GM19351 (cell line): ENCODE data around the gene HEBP2.
A peak's percentile ranks its signal among the peaks of the same experiment; 100 is the strongest.

Source experiments
- ATAC-seq: cut with Tn5 transposase; IDR thresholded peaks from one replicate; pipeline ENCODE4 v1.9.1; 2021; ENCODE audit warnings: mild to moderate bottlenecking, moderate library complexity; ENCODE audit not compliant: unreplicated experiment

HEBP2 gene

DNA sequence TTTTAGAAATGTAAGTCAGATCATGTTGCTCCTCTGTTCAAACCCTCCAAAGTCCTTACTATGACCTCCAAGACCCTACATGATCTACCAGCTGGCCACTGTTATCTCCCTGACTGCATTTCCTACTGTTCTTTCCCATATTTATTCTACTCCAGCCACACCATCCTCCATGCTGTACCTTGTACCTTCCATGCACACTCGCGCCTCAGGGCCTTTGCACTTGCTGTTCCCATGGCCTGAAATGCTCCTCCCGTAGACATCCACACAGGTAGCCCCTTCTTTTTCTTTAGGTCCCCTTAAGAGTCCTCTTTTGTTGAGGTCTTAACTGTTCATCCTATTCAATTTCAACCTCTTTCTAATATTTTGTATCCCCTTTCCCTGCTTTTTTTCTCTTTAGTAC lies 47.0 kb downstream of the HEBP2 start:
- ATAC-seq = no peak

- peak; percentile 56 for ATAC-seq
Measured at GRCh38 chr6:138454981-138455706, 51.1 kb downstream of the HEBP2 start.

GRCh38 chr6:138455746-138456400 lies 51.9 kb downstream of the HEBP2 start:
- peak; percentile 79 for ATAC-seq

DNA sequence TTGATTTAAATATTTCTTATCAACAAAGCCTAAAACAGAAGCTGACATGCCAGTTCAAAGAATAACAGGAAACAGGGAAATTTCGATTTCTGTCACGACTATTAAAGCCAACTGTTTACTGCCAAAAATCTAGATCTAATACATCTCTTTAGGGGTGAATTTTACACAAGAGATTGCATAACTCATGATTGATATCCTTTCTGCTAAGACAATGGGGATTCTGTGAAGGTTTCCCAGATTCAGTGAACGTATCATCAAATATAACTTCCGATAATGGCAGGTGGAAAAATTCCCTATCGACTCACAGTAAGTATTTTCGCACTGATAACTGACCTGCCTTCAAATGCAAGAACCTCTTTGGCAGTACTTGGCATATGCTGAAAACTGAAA lies 52.4 kb downstream of the HEBP2 start:
- ATAC-seq = no peak

DNA sequence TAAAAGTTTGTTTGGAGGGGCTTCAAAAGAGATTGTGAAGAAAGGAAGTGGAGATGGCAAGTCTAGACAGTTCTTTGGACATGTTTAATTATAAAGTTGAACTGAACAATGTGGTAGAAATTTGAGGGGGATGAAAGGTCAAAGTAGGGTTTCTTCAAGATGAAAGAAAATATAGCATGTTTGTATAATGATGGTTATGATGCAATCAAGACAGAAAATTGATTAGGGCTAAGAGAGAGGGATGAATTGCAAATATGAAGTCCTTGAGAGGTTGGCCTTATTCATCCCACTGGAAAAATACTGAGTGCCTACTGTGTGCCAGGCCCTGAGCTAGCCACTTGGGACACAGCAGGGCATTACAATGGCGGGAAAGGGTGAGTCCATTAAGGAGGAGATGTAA lies 57.6 kb downstream of the HEBP2 start:
- ATAC-seq = no peak

DNA sequence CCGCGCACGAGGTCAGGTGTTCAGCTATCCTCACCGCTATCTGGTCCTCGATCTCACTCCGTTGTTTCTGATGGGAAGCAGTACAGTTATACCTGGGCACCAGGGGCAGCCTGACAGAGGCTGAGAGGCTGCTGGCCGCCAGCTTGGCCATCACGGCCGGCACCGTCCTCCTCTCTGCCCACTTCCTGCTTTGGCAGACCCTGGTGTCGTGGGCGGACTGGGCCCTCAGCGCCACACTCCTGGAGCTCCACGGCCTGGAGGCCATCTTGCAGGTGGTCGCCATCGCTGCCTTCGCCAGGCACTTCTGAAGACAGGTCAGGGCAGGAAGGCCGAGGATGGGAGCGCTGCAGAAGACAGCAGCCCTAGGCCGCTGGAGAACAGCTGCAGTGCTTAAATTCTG lies 60.1 kb downstream of the HEBP2 start:
- no peak for ATAC-seq

- no peak for ATAC-seq
Measured at GRCh38 chr6:138465007-138465645, 61.1 kb downstream of the HEBP2 start.

- no peak for ATAC-seq
Measured at GRCh38 chr6:138467901-138468300, 63.9 kb downstream of the HEBP2 start.

GRCh38 chr6:138468320-138469015 lies 64.4 kb downstream of the HEBP2 start:
- ATAC-seq = no peak
